Heart left ventricle (tissue), 16 donors: Measurements from ENCODE around the gene SP3. TPM values are rescaled to one million over a fixed set of nuclear protein-coding genes. Genes with fewer than 3 reads are reported as not detected.

Experiments used
- ATAC-seq, 4 donors: fragments of 200-7000 bp; cut with Tn5 transposase; one replicate each; pipeline ENCODE4 v1.9.1; 2020 to 2022; ENCODE audit warnings: moderate library complexity in 4 of 4, mild to moderate bottlenecking in 3 of 4, moderate number of reproducible peaks in 1 of 4
- DNase-seq, 5 donors: peaks; one replicate each; pipeline ENCODE4 v3.0.0-alpha.2; 2020
- H3K27ac ChIP-seq, 12 donors: fragments of 200-600 bp; sonication (generic) in 4 of 12; one replicate each; pipeline versions ENCODE4 v1.5.0 to v1.8.0; 2016 to 2022; ENCODE audit warnings: mild to moderate bottlenecking in 2 of 12
- H3K27me3 ChIP-seq, 9 donors: fragments of 200-600 bp; sonication (generic) in 2 of 9; one replicate each; pipeline versions ENCODE4 v1.5.1 to v1.8.0; 2016 to 2022; ENCODE audit warnings: mild to moderate bottlenecking in 3 of 9
- H3K36me3 ChIP-seq, 9 donors: fragments of 200-600 bp; sonication (generic) in 2 of 9; one replicate each; pipeline versions ENCODE4 v1.5.0 to v1.8.0; 2018 to 2022; ENCODE audit warnings: mild to moderate bottlenecking in 2 of 9
- H3K4me1 ChIP-seq, 12 donors: fragments of 200-600 bp; sonication (generic) in 4 of 12; one replicate each; pipeline versions ENCODE4 v1.5.0 to v1.8.0; 2016 to 2022; ENCODE audit warnings: mild to moderate bottlenecking in 3 of 12
- H3K4me3 ChIP-seq, 12 donors: fragments of 200-600 bp; sonication (generic) in 4 of 12; one replicate each; pipeline versions ENCODE4 v1.5.0 to v1.8.0; 2017 to 2022; ENCODE audit warnings: mild to moderate bottlenecking in 9 of 12, moderate library complexity in 4 of 12
- H3K9me3 ChIP-seq, 12 donors: fragments of 200-600 bp; sonication (generic) in 4 of 12; one replicate each; pipeline versions ENCODE4 v1.5.0 to v1.8.0; 2016 to 2022; ENCODE audit warnings: mild to moderate bottlenecking in 1 of 12
- CTCF ChIP-seq, 12 donors: fragments of 200-600 bp; sonication (generic) in 4 of 12; IDR thresholded peaks; one replicate each; pipeline versions ENCODE4 v1.5.0 to v1.8.0; 2018 to 2022; ENCODE audit warnings: antibody characterized with exemption in 12 of 12, mild to moderate bottlenecking in 5 of 12
- POLR2A ChIP-seq, 2 donors: fragments of 450-650 bp; IDR thresholded peaks; one replicate each; pipeline ENCODE4 v1.6.1; 2017; ENCODE audit warnings: antibody characterized with exemption in 2 of 2, mild to moderate bottlenecking in 2 of 2, moderate library complexity in 2 of 2
- WGBS, 4 donors: extraction: QIAGEN DNeasy Blood & Tissue Kit in 2 of 4; methylation state at CpG; one replicate each; pipeline versions ENCODE4 v1.1.5 to v1.1.7; 2013 to 2018; 5-methylcytosine and 5-hydroxymethylcytosine counted together
- intact Hi-C, 10 donors: fragments of 100-400 bp; cut with DNase I; formaldehyde crosslinking; loops; one replicate each; pipeline versions ENCODE4 v1.11.1 to v1.14.2; 2022
- polyA plus RNA-seq, 2 donors: library from polyadenylated mRNA; stranded (reverse); fragments of 200-250 nt; gene quantifications; one replicate each; pipeline ENCODE4 v1.2.3, GENCODE V29; 2013
- total RNA-seq, 9 donors: library from RNA; depleted of rRNA in 2 of 9; stranded (reverse); fragments of >200 nt in 2 of 9; fragmentation: NEBNext Ultra II Directional in 3 of 9; extraction: Animal tissue kit (Norgen Biotek cat#: 25700) in 3 of 9; gene quantifications; one replicate each; pipeline versions ENCODE4 v1.1.0 to v1.2.4, GENCODE V29; 2016 to 2023
- donor health status: ischemic (EF 13 %, LVEDD 7.1; RV severe dilation, severe dysfunction).
- donor health status: healthy with polysubstance abuse.
- donor health status: DM: no; HTN: yes; CAD: no.
- donor health status: DM: no; HTN: no; CAD: no.
- donor health status: ischemic (EF 25% LVEDD 6.9; RV normal size, moderate dysfunction).
- donor health status: ischemic (EF 25% LVEDD 5.7; RV mildly dilated, moderate dysfunction).
- donor health status: healthy.
- donor health status: DM: yes; HTN: yes; CAD: no.
- donor health status: ischemic (EF 35%, LVEDD 5.7; RV mildly dilated, moderate dysfunction).
- donor health status: nonischemic (EF 11% LVEDD 7.7; RV severe dilation, severe dysfunction).
- donor health status: DM: yes; HTN: yes; CAD: no.
- donor health status: PGD.
- donor health status: ischemic (EF 29% LVEDD 5.4; RV normal size, mild dysfunction).
- donor health status: nonischemic (EF 23%, LVEDD 6.1; RV moderate dilation, normal function).

The SP3 gene
- total and polyA plus RNA-seq, 11 donors = 6.9 to 61.5 (median 40.2) TPM

GRCh38 chr2:173955867-173956266 is 9.3 kb downstream of the SP3 start:
- Histone ChIP-seq H3K9me3 (peaks cover 0 to 3% (median 0%) of the 10 kb centered on the region in 12 donors), H3K36me3 (peaks cover 0 to 59% (median 37%) of the 10 kb centered on the region in 9 donors), H3K27me3 (no peaks in the 10 kb centered on the region), H3K4me3 (no peak overlapping the region), H3K4me1 (peaks cover 4 to 98% (median 67%) of the 10 kb centered on the region in 12 donors), H3K27ac (no peak overlapping the region)
- ATAC-seq (no peak), DNase-seq (no peak)
- TF ChIP-seq CTCF (IDR thresholded peaks at IDR 0.05) = no peak
- TF ChIP-seq POLR2A (IDR thresholded peaks at IDR 0.05) = no peak
- intact Hi-C loops = no loop called here
- 76 to 84% (median 80%) methylated on average over 2 of the region's 2 CpGs for WGBS, 4 donors

- 69 to 84% (median 79%) methylated on average over 4 of the region's 4 CpGs for WGBS, 4 donors
- intact Hi-C loops = no loop called here
- peaks cover 4 to 98% (median 69%) of the 10 kb centered on the region in 12 donors for H3K4me1 ChIP-seq
These were observed 10.2 kb downstream of the SP3 start for GRCh38 chr2:173955004-173955403.

GRCh38 chr2:173953047-173953424 is 12.1 kb downstream of the SP3 start:
- ATAC-seq = no peak
- Histone ChIP-seq H3K27me3 (no peaks in the 10 kb centered on the region), H3K27ac (no peak overlapping the region), H3K9me3 (no peaks in the 10 kb centered on the region), H3K36me3 (peaks cover 0 to 54% (median 37%) of the 10 kb centered on the region in 9 donors), H3K4me3 (no peak overlapping the region), H3K4me1 (peaks cover 4 to 96% (median 77%) of the 10 kb centered on the region in 12 donors)
- TF ChIP-seq POLR2A (IDR thresholded peaks at IDR 0.05) (no peak), CTCF (IDR thresholded peaks at IDR 0.05) (no peak)
- intact Hi-C loops = no loop called here
- no peak for DNase-seq
- WGBS, 4 donors = 94 to 99% (median 98%) methylated on average over 3 of the region's 3 CpGs

More at GRCh38 chr2:173955004-173955403, 10.2 kb downstream of the SP3 start:
- Histone ChIP-seq H3K4me3 (no peak overlapping the region), H3K27ac (no peak overlapping the region), H3K36me3 (peaks cover 0 to 59% (median 37%) of the 10 kb centered on the region in 9 donors), H3K27me3 (no peaks in the 10 kb centered on the region), H3K9me3 (no peaks in the 10 kb centered on the region)
- ATAC-seq = no peak
- no peak for TF ChIP-seq POLR2A (IDR thresholded peaks at IDR 0.05)
- TF ChIP-seq CTCF (IDR thresholded peaks at IDR 0.05) = no peak
- DNase-seq = no peak

- Histone ChIP-seq H3K27ac (no peak overlapping the region), H3K36me3 (peaks cover 0 to 50% (median 37%) of the 10 kb centered on the region in 9 donors), H3K27me3 (no peaks in the 10 kb centered on the region), H3K4me3 (no peak overlapping the region), H3K9me3 (no peaks in the 10 kb centered on the region), H3K4me1 (peaks cover 4 to 96% (median 77%) of the 10 kb centered on the region in 12 donors)
- DNase-seq = no peak
- 94 to 97% (median 95%) methylated on average over 5 of the region's 5 CpGs for WGBS, 4 donors
- no peak for ATAC-seq
- TF ChIP-seq POLR2A (IDR thresholded peaks at IDR 0.05) = no peak
- TF ChIP-seq CTCF (IDR thresholded peaks at IDR 0.05) = no peak
- intact Hi-C loops = no loop called here
These were observed 12.7 kb downstream of the SP3 start for GRCh38 chr2:173952267-173953046.
